ENCODE data around the gene TTC16.

- TF ChIP-seq CTCF (IDR thresholded peaks at IDR 0.05), result no peak
- no peak for TF ChIP-seq POLR2A (IDR thresholded peaks at IDR 0.05)
These were observed 17.7 kb downstream of the TTC16 start for GRCh38 chr9:127733614-127734013.
